Liver (tissue), 9 donors: ENCODE measurements around the gene LHFPL2. TPM values are rescaled to one million over a fixed set of nuclear protein-coding genes. Genes with fewer than 3 reads are reported as not detected.

Source experiments
- DNase-seq: peaks from one replicate; pipeline ENCODE4 v3.0.0-alpha.2; 2017; ENCODE audit warnings: low spot score
- H3K27ac ChIP-seq, 2 donors: one replicate each; pipeline ENCODE4 v1.7.0; 2013; ENCODE audit warnings: inconsistent platforms in 2 of 2, low read length in 2 of 2, control low read depth in 1 of 2, low read depth in 1 of 2, mild to moderate bottlenecking in 1 of 2
- H3K27me3 ChIP-seq, 4 donors: one replicate each; pipeline versions ENCODE4 v1.6.1 to v1.7.0; 2013; ENCODE audit warnings: low read length in 3 of 4, inconsistent platforms in 1 of 4, mild to moderate bottlenecking in 1 of 4, moderate library complexity in 1 of 4; ENCODE audit not compliant: control insufficient read depth in 4 of 4, insufficient read depth in 4 of 4
- H3K36me3 ChIP-seq, 4 donors: one replicate each; pipeline versions ENCODE4 v1.6.1 to v1.7.0; 2013; ENCODE audit warnings: low read length in 3 of 4, mild to moderate bottlenecking in 3 of 4, low read depth in 1 of 4, moderate library complexity in 1 of 4; ENCODE audit not compliant: control insufficient read depth in 4 of 4, insufficient read depth in 3 of 4
- H3K4me1 ChIP-seq, 4 donors: one replicate each; pipeline versions ENCODE4 v1.6.1 to v1.7.0; 2013; ENCODE audit warnings: low read length in 3 of 4, mild to moderate bottlenecking in 3 of 4, moderate library complexity in 1 of 4; ENCODE audit not compliant: control insufficient read depth in 4 of 4, insufficient read depth in 4 of 4
- H3K4me3 ChIP-seq, 3 donors: one replicate each; pipeline versions ENCODE4 v1.6.1 to v1.7.0; 2013; ENCODE audit warnings: low read length in 3 of 3, control low read depth in 1 of 3, low read depth in 1 of 3, mild to moderate bottlenecking in 1 of 3
- H3K9ac ChIP-seq, 2 donors: one replicate each; pipeline ENCODE4 v1.7.0; 2013; ENCODE audit warnings: low read length in 2 of 2, mild to moderate bottlenecking in 2 of 2, moderate library complexity in 2 of 2, control low read depth in 1 of 2, low read depth in 1 of 2
- H3K9me3 ChIP-seq, 4 donors: one replicate each; pipeline versions ENCODE4 v1.6.1 to v1.7.0; 2013; ENCODE audit warnings: low read length in 3 of 4; ENCODE audit not compliant: control insufficient read depth in 4 of 4
- EGR1 ChIP-seq, 2 donors: IDR thresholded peaks; 2 replicates each; pipeline ENCODE4 v1.6.1; 2016 to 2018; ENCODE audit warnings: antibody characterized with exemption in 2 of 2, low read depth in 2 of 2
- FOXA1 ChIP-seq: IDR thresholded peaks from 2 replicates; pipeline ENCODE4 v1.6.1; 2016; ENCODE audit warnings: antibody characterized with exemption
- FOXA2 ChIP-seq: IDR thresholded peaks from 2 replicates; pipeline ENCODE4 v1.6.1; 2016; ENCODE audit warnings: antibody characterized with exemption
- GABPA ChIP-seq, 2 donors: IDR thresholded peaks in 1 of 2; conservative IDR thresholded peaks in 1 of 2; 2 replicates each; pipeline ENCODE4 v1.6.1; 2016; ENCODE audit warnings: antibody characterized with exemption in 2 of 2, mild to moderate bottlenecking in 1 of 2, moderate library complexity in 1 of 2
- HNF4A ChIP-seq, 2 donors: conservative IDR thresholded peaks; 2 replicates each; pipeline ENCODE4 v1.6.1; 2016; ENCODE audit warnings: antibody characterized with exemption in 2 of 2, mild to moderate bottlenecking in 2 of 2
- HNF4G ChIP-seq: IDR thresholded peaks from 2 replicates; pipeline ENCODE4 v1.6.1; 2016; ENCODE audit warnings: antibody characterized with exemption
- JUND ChIP-seq, 2 donors: IDR thresholded peaks; 2 replicates each; pipeline ENCODE4 v1.6.1; 2016; ENCODE audit warnings: antibody characterized with exemption in 2 of 2
- NR2F2 ChIP-seq: IDR thresholded peaks from 2 replicates; pipeline ENCODE4 v1.6.1; 2016; ENCODE audit warnings: antibody characterized with exemption
- RAD21 ChIP-seq, 2 donors: IDR thresholded peaks; 2 replicates each; pipeline ENCODE4 v1.6.1; 2016; ENCODE audit warnings: antibody characterized with exemption in 2 of 2, mild to moderate bottlenecking in 2 of 2
- RXRA ChIP-seq, 2 donors: IDR thresholded peaks; 2 replicates each; pipeline ENCODE4 v1.6.1; 2017 to 2018; ENCODE audit warnings: antibody characterized with exemption in 2 of 2, mild to moderate bottlenecking in 1 of 2
- SP1 ChIP-seq: IDR thresholded peaks from 2 replicates; pipeline ENCODE4 v1.6.1; 2018; ENCODE audit warnings: antibody characterized with exemption, mild to moderate bottlenecking
- TAF1 ChIP-seq: conservative IDR thresholded peaks from 2 replicates; pipeline ENCODE4 v1.6.1; 2016; ENCODE audit warnings: antibody characterized with exemption, mild to moderate bottlenecking
- YY1 ChIP-seq: IDR thresholded peaks from 2 replicates; pipeline ENCODE4 v1.6.1; 2016; ENCODE audit warnings: antibody characterized with exemption, mild to moderate bottlenecking
- WGBS: extraction: QIAGEN DNeasy Blood & Tissue Kit; methylation state at CpG from one replicate; pipeline ENCODE4 v1.1.7; 2013; 5-methylcytosine and 5-hydroxymethylcytosine counted together
- polyA plus RNA-seq, 2 donors: library from polyadenylated mRNA; stranded (reverse) in 1 of 2; unstranded in 1 of 2; fragments of 200-250 nt in 1 of 2; fragments of >200 nt in 1 of 2; fragmentation: Nextera tagmentation in 1 of 2; extraction: Ambion mirVana in 1 of 2; gene quantifications; one replicate each; pipeline versions ENCODE4 v1.2.1 to v1.2.3, GENCODE V29; 2013 to 2015
- total RNA-seq, 2 donors: library from RNA; depleted of rRNA; stranded (reverse); fragments of >200 nt; gene quantifications; one replicate each; pipeline ENCODE4 v1.2.3, GENCODE V29; 2014
- TF ChIP-seq, protein P1 (sequence below): IDR thresholded peaks from 2 replicates; pipeline ENCODE4 v1.6.1; 2016; ENCODE audit warnings: antibody characterized with exemption
- TF ChIP-seq, protein P2 (sequence below): fragments of 150-350 bp; IDR thresholded peaks from 2 replicates; pipeline ENCODE4 v1.5.1; 2017; ENCODE audit warnings: improper control_type of control experiment, low read depth, low read length; ENCODE audit not compliant: missing input control
- TF ChIP-seq, protein P3 (sequence below): IDR thresholded peaks from 2 replicates; pipeline ENCODE4 v1.6.1; 2016; ENCODE audit warnings: antibody characterized with exemption
- TF ChIP-seq, protein P4 (sequence below): IDR thresholded peaks from 2 replicates; pipeline ENCODE4 v1.6.1; 2016; ENCODE audit warnings: antibody characterized with exemption
- TF ChIP-seq, protein P5 (sequence below): IDR thresholded peaks from 2 replicates; pipeline ENCODE4 v1.6.1; 2016; ENCODE audit warnings: antibody characterized with exemption, mild to moderate bottlenecking
- donor health status: healthy.
- donor health status: healthy.
- donor health status: healthy.
- donor health status: healthy.
- donor health status: healthy.

LHFPL2 gene
- total and polyA plus RNA-seq, 4 donors = 1.6 to 9.4 (median 5.6) TPM

DNA sequence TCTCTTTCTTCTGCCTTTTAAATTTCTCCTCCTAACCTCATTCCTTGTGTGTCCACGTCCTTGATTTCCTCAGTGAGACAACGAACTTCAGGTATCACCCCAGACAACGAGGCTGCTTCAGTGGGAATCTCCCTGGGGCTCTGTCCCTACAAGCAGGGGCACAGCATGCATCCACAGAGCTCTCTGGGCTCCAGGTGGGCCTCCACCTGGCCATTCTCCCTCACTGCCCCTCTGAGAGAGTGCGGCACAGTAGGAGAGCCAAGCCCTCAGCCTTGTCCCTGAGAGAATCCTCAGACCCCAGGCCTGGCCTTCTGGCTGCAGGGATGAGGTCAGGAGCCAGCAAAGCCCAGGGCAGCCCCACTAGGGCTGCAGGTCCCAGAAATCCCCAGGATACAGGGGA is 105.3 kb downstream of the LHFPL2 start (continued):
- TF ChIP-seq HNF4A (conservative IDR thresholded peaks at IDR 0.05) = no peak
- no peak for TF ChIP-seq SP1
- no peak for TF ChIP-seq NR2F2
- TF ChIP-seq JUND (IDR thresholded peaks at IDR 0.05) = no peak

DNA sequence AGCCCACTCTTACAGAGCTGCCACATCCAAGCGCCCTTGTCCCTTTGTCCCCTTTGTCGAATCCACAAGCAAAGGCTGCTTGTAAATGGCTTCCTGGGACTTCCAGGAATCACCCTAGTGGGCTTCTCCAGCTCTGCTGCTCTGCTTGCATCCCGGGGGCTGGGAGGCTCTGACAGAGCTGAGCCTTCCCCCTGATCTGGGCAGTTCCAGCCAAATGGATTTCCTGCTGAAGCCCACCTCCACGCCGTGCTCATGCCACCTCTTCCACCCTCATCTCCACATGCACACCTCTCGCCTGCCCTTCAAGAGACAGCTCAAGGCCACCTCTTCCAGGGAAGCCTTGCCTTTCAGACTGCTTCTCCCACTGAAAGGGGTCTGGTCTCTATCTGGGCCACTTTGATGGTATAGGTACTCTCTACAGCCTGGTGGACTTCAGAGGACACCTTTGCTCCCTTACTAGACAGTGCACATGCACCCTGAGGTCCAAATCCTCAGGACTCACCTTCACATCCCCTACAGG is 106.2 kb downstream of the LHFPL2 start:
- WGBS = 94% methylated on average over 6 of the region's 6 CpGs
- no peaks in the 10 kb centered on the region for H3K9me3 ChIP-seq
- H3K9ac ChIP-seq = no peak overlapping the region
- no peaks in the 10 kb centered on the region for H3K36me3 ChIP-seq
- peaks cover 0 to 6% (median 0%) of the 10 kb centered on the region in 4 donors for H3K27me3 ChIP-seq
- peaks cover 2 to 13% (median 12%) of the 10 kb centered on the region in 4 donors for H3K4me1 ChIP-seq
- DNase-seq = no peak
- no peak overlapping the region for H3K27ac ChIP-seq
- H3K4me3 ChIP-seq = no peak overlapping the region
- TF ChIP-seq FOXA2 = no peak
- TF ChIP-seq RAD21 (IDR thresholded peaks at IDR 0.05) = no peak
- no peak for TF ChIP-seq TAF1
- no peak for TF ChIP-seq NR2F2
- no peak for TF ChIP-seq JUND (IDR thresholded peaks at IDR 0.05)
- TF ChIP-seq, protein P1, sequence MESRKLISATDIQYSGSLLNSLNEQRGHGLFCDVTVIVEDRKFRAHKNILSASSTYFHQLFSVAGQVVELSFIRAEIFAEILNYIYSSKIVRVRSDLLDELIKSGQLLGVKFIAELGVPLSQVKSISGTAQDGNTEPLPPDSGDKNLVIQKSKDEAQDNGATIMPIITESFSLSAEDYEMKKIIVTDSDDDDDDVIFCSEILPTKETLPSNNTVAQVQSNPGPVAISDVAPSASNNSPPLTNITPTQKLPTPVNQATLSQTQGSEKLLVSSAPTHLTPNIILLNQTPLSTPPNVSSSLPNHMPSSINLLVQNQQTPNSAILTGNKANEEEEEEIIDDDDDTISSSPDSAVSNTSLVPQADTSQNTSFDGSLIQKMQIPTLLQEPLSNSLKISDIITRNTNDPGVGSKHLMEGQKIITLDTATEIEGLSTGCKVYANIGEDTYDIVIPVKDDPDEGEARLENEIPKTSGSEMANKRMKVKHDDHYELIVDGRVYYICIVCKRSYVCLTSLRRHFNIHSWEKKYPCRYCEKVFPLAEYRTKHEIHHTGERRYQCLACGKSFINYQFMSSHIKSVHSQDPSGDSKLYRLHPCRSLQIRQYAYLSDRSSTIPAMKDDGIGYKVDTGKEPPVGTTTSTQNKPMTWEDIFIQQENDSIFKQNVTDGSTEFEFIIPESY = no peak
- TF ChIP-seq SP1 = no peak
- TF ChIP-seq, protein P2, sequence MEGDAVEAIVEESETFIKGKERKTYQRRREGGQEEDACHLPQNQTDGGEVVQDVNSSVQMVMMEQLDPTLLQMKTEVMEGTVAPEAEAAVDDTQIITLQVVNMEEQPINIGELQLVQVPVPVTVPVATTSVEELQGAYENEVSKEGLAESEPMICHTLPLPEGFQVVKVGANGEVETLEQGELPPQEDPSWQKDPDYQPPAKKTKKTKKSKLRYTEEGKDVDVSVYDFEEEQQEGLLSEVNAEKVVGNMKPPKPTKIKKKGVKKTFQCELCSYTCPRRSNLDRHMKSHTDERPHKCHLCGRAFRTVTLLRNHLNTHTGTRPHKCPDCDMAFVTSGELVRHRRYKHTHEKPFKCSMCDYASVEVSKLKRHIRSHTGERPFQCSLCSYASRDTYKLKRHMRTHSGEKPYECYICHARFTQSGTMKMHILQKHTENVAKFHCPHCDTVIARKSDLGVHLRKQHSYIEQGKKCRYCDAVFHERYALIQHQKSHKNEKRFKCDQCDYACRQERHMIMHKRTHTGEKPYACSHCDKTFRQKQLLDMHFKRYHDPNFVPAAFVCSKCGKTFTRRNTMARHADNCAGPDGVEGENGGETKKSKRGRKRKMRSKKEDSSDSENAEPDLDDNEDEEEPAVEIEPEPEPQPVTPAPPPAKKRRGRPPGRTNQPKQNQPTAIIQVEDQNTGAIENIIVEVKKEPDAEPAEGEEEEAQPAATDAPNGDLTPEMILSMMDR = no peak
- TF ChIP-seq RXRA (IDR thresholded peaks at IDR 0.05) = no peak
- TF ChIP-seq HNF4A (conservative IDR thresholded peaks at IDR 0.05) = no peak
- no peak for TF ChIP-seq EGR1 (IDR thresholded peaks at IDR 0.05; ENCODE audit: low read depth in 2 of 2)
- no peak for TF ChIP-seq HNF4G
- TF ChIP-seq, protein P3, sequence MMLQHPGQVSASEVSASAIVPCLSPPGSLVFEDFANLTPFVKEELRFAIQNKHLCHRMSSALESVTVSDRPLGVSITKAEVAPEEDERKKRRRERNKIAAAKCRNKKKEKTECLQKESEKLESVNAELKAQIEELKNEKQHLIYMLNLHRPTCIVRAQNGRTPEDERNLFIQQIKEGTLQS = no peak
- TF ChIP-seq, protein P4, sequence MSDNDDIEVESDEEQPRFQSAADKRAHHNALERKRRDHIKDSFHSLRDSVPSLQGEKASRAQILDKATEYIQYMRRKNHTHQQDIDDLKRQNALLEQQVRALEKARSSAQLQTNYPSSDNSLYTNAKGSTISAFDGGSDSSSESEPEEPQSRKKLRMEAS = no peak
- TF ChIP-seq FOXA1 = no peak
- no peak for TF ChIP-seq YY1
- TF ChIP-seq, protein P5, sequence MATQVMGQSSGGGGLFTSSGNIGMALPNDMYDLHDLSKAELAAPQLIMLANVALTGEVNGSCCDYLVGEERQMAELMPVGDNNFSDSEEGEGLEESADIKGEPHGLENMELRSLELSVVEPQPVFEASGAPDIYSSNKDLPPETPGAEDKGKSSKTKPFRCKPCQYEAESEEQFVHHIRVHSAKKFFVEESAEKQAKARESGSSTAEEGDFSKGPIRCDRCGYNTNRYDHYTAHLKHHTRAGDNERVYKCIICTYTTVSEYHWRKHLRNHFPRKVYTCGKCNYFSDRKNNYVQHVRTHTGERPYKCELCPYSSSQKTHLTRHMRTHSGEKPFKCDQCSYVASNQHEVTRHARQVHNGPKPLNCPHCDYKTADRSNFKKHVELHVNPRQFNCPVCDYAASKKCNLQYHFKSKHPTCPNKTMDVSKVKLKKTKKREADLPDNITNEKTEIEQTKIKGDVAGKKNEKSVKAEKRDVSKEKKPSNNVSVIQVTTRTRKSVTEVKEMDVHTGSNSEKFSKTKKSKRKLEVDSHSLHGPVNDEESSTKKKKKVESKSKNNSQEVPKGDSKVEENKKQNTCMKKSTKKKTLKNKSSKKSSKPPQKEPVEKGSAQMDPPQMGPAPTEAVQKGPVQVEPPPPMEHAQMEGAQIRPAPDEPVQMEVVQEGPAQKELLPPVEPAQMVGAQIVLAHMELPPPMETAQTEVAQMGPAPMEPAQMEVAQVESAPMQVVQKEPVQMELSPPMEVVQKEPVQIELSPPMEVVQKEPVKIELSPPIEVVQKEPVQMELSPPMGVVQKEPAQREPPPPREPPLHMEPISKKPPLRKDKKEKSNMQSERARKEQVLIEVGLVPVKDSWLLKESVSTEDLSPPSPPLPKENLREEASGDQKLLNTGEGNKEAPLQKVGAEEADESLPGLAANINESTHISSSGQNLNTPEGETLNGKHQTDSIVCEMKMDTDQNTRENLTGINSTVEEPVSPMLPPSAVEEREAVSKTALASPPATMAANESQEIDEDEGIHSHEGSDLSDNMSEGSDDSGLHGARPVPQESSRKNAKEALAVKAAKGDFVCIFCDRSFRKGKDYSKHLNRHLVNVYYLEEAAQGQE = no peak
- no peak for TF ChIP-seq GABPA (IDR thresholded peaks at IDR 0.05 in 1 of 2, conservative IDR thresholded peaks at IDR 0.05 in 1 of 2)
